ENCODE measurements around the gene AMFR.

DNA sequence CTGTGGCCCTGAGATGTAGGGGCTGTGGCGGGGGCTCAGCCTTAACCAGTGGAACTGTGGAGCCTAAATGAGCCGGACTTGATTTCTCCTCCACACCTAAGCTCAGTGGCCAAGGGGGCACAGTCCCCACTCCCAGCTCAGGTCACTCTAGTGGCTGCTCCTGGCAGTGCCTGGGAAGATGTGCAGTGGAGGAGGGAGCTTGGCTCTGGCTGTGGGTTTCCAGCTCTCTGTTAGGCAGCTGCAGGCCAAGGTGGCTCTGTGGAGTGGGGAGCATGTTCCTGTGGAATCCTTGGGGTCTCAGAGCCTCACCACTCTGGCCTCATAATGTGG is 76.3 kb downstream of the AMFR start:
- TF ChIP-seq, protein P1, sequence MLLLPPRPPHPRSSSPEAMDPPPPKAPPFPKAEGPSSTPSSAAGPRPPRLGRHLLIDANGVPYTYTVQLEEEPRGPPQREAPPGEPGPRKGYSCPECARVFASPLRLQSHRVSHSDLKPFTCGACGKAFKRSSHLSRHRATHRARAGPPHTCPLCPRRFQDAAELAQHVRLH (tag by site-specific recombination; IDR thresholded peaks at IDR 0.05): no peak
- TF ChIP-seq ZBTB20 (tag by site-specific recombination; IDR thresholded peaks at IDR 0.05): no peak
- TF ChIP-seq ZNF184 (tag by site-specific recombination; IDR thresholded peaks at IDR 0.05): no peak
- no peak for TF ChIP-seq ZNF114 (tag by site-specific recombination; IDR thresholded peaks at IDR 0.05)
- no peak for TF ChIP-seq ZNF274 (IDR thresholded peaks at IDR 0.05; ENCODE audit: low read length)
- TF ChIP-seq ZNF274 (tag by site-specific recombination; IDR thresholded peaks at IDR 0.05; ENCODE audit: borderline replicate concordance): no peak
- TF ChIP-seq, protein P2, sequence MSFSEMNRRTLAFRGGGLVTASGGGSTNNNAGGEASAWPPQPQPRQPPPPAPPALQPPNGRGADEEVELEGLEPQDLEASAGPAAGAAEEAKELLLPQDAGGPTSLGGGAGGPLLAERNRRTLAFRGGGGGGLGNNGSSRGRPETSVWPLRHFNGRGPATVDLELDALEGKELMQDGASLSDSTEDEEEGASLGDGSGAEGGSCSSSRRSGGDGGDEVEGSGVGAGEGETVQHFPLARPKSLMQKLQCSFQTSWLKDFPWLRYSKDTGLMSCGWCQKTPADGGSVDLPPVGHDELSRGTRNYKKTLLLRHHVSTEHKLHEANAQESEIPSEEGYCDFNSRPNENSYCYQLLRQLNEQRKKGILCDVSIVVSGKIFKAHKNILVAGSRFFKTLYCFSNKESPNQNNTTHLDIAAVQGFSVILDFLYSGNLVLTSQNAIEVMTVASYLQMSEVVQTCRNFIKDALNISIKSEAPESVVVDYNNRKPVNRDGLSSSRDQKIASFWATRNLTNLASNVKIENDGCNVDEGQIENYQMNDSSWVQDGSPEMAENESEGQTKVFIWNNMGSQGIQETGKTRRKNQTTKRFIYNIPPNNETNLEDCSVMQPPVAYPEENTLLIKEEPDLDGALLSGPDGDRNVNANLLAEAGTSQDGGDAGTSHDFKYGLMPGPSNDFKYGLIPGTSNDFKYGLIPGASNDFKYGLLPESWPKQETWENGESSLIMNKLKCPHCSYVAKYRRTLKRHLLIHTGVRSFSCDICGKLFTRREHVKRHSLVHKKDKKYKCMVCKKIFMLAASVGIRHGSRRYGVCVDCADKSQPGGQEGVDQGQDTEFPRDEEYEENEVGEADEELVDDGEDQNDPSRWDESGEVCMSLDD (tag by site-specific recombination; IDR thresholded peaks at IDR 0.05): no peak
- no peak for TF ChIP-seq ZNF707 (tag by site-specific recombination; IDR thresholded peaks at IDR 0.05)
- TF ChIP-seq ZNF302 (tag by site-specific recombination; IDR thresholded peaks at IDR 0.05; ENCODE audit: low read depth): no peak
- TF ChIP-seq, protein P3, sequence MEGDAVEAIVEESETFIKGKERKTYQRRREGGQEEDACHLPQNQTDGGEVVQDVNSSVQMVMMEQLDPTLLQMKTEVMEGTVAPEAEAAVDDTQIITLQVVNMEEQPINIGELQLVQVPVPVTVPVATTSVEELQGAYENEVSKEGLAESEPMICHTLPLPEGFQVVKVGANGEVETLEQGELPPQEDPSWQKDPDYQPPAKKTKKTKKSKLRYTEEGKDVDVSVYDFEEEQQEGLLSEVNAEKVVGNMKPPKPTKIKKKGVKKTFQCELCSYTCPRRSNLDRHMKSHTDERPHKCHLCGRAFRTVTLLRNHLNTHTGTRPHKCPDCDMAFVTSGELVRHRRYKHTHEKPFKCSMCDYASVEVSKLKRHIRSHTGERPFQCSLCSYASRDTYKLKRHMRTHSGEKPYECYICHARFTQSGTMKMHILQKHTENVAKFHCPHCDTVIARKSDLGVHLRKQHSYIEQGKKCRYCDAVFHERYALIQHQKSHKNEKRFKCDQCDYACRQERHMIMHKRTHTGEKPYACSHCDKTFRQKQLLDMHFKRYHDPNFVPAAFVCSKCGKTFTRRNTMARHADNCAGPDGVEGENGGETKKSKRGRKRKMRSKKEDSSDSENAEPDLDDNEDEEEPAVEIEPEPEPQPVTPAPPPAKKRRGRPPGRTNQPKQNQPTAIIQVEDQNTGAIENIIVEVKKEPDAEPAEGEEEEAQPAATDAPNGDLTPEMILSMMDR (tag by site-specific recombination; IDR thresholded peaks at IDR 0.05): no peak
- no peak for TF ChIP-seq ZNF776 (tag by site-specific recombination; IDR thresholded peaks at IDR 0.05; ENCODE audit: borderline replicate concordance)
- TF ChIP-seq, protein P4, sequence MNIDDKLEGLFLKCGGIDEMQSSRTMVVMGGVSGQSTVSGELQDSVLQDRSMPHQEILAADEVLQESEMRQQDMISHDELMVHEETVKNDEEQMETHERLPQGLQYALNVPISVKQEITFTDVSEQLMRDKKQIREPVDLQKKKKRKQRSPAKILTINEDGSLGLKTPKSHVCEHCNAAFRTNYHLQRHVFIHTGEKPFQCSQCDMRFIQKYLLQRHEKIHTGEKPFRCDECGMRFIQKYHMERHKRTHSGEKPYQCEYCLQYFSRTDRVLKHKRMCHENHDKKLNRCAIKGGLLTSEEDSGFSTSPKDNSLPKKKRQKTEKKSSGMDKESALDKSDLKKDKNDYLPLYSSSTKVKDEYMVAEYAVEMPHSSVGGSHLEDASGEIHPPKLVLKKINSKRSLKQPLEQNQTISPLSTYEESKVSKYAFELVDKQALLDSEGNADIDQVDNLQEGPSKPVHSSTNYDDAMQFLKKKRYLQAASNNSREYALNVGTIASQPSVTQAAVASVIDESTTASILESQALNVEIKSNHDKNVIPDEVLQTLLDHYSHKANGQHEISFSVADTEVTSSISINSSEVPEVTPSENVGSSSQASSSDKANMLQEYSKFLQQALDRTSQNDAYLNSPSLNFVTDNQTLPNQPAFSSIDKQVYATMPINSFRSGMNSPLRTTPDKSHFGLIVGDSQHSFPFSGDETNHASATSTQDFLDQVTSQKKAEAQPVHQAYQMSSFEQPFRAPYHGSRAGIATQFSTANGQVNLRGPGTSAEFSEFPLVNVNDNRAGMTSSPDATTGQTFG (tag by site-specific recombination; IDR thresholded peaks at IDR 0.05; ENCODE audit: borderline replicate concordance): no peak
- no peak for TF ChIP-seq ZNF174 (tag by site-specific recombination; IDR thresholded peaks at IDR 0.05)
